A549 treated with ZK216348 at 1 μM for 4 hours (cell line): ENCODE results near the gene HTR3E. TPM values are rescaled to one million over a fixed set of nuclear protein-coding genes. Genes with fewer than 3 reads are reported as not detected.

Experiments
- total RNA-seq: library from RNA; stranded (reverse); fragments of 200-300 nt; extraction: Qiagen RNA extraction; gene quantifications from 5 replicates; pipeline ENCODE4 v1.2.3, GENCODE V29; 2022; ENCODE audit warnings: low read depth

Gene HTR3E
- not detected in 5 replicates for total RNA-seq

GRCh38 chr3:184096811-184097383 lies at the start of gene HTR3E:
Gene HTR3E (plus strand): TSS chr3:184097064. CDS start chr3:184097530, 466 bp downstream.

GRCh38 chr3:184052767-184053166 lies 44.1 kb upstream of the HTR3E start, which contains the start of gene HTR3C:
Gene HTR3C (plus strand): TSS chr3:184053047. CDS start chr3:184053081, 34 bp downstream.

GRCh38 chr3:184135149-184135910 lies 38.5 kb downstream of the HTR3E start, which contains the start of gene EIF2B5:
Gene EIF2B5 (plus strand): TSS chr3:184135358. CDS start chr3:184135386, 28 bp downstream.

GRCh38 chr3:184154885-184155643 lies 58.2 kb downstream of the HTR3E start, which contains the start of gene DVL3:
Gene DVL3 (plus strand): TSS chr3:184155377. CDS start chr3:184155636, 259 bp downstream.

Other genes with a start within 250 kb of the HTR3E start
- gene PARL, start 212.2 kb upstream of the HTR3E start, total RNA-seq, result 61.4 to 67.9 TPM (median 65.1 TPM) in 5 replicates
- gene ABCC5, start 79.2 kb upstream of the HTR3E start, total RNA-seq, result 10.4 to 17.4 TPM (median 15.3 TPM) in 5 replicates
- not detected in 5 replicates for gene HTR3D, start 65.3 kb upstream of the HTR3E start, total RNA-seq
- not detected in 5 replicates for gene HTR3C, start 44.0 kb upstream of the HTR3E start, total RNA-seq
- gene EIF2B5, start 38.3 kb downstream of the HTR3E start, total RNA-seq, result 25.0 to 31.5 TPM (median 29.3 TPM) in 5 replicates
- 14.9 to 30.4 TPM (median 26.5 TPM) in 5 replicates for gene DVL3, start 58.3 kb downstream of the HTR3E start, total RNA-seq
- 286 to 326 TPM (median 314 TPM) in 5 replicates for gene AP2M1, start 77.8 kb downstream of the HTR3E start, total RNA-seq
- gene ABCF3, start 89.1 kb downstream of the HTR3E start, total RNA-seq, result 25.4 to 36.5 TPM (median 34.8 TPM) in 5 replicates
- 0.29 to 0.46 TPM (median 0.38 TPM) in 5 replicates for gene VWA5B2, start 132.5 kb downstream of the HTR3E start, total RNA-seq
- 48.9 to 83.2 TPM (median 72.9 TPM) in 5 replicates for gene ALG3, start 151.9 kb downstream of the HTR3E start, total RNA-seq
- 8.0 to 13.2 TPM (median 11.0 TPM) in 5 replicates for gene EEF1AKMT4, start 152.6 kb downstream of the HTR3E start, total RNA-seq
- 0.60 to 2.0 TPM (median 1.3 TPM) in 5 replicates for gene CAMK2N2, start 164.5 kb downstream of the HTR3E start, total RNA-seq
- not detected in 5 replicates for gene ECE2, start 179.0 kb downstream of the HTR3E start, total RNA-seq
- 294 to 424 TPM (median 309 TPM) in 5 replicates for gene PSMD2, start 202.2 kb downstream of the HTR3E start, total RNA-seq
- gene EIF4G1, start 217.5 kb downstream of the HTR3E start, total RNA-seq, result 221 to 295 TPM (median 267 TPM) in 5 replicates
- 6.8 to 11.7 TPM (median 9.9 TPM) in 5 replicates for gene FAM131A, start 240.5 kb downstream of the HTR3E start, total RNA-seq